Measurements from ENCODE around the gene WNK2. TPM values are rescaled to one million over a fixed set of nuclear protein-coding genes. Genes with fewer than 3 reads are reported as not detected.

WNK2 gene
- total RNA-seq, 1 experiment from 2014 or later, result 0.02 TPM

GRCh38 chr9:93198838-93199625 lies 15.1 kb downstream of the WNK2 start:
- DNase-seq (ENCODE audit: low spot score), result no peak

- no peak for DNase-seq (ENCODE audit: low spot score)
Measured at GRCh38 chr9:93200449-93200742, 16.5 kb downstream of the WNK2 start.

GRCh38 chr9:93200989-93201334 lies 17.0 kb downstream of the WNK2 start:
- no peak for DNase-seq (ENCODE audit: low spot score)

GRCh38 chr9:93203026-93203717 lies 19.2 kb downstream of the WNK2 start:
- no peak for DNase-seq (ENCODE audit: low spot score)

GRCh38 chr9:93203718-93204469 lies 20.0 kb downstream of the WNK2 start:
- DNase-seq (ENCODE audit: low spot score), result no peak

- no peak for DNase-seq (ENCODE audit: low spot score)
Measured at GRCh38 chr9:93204470-93205043, 20.6 kb downstream of the WNK2 start.

- no peak for DNase-seq (ENCODE audit: low spot score)
Measured at GRCh38 chr9:93205045-93205768, 21.3 kb downstream of the WNK2 start.

GRCh38 chr9:93205896-93206575 lies 22.1 kb downstream of the WNK2 start:
- no peak for DNase-seq (ENCODE audit: low spot score)

GRCh38 chr9:93206576-93207155 lies 22.7 kb downstream of the WNK2 start:
- DNase-seq (ENCODE audit: low spot score), result no peak

GRCh38 chr9:93207326-93207814 lies 23.4 kb downstream of the WNK2 start:
- DNase-seq (ENCODE audit: low spot score), result no peak

- no peak for DNase-seq (ENCODE audit: low spot score)
Measured at GRCh38 chr9:93207860-93208734, 24.2 kb downstream of the WNK2 start.

- DNase-seq (ENCODE audit: low spot score), result no peak
Measured at GRCh38 chr9:93209097-93209496, 25.2 kb downstream of the WNK2 start.

GRCh38 chr9:93209576-93210323 lies 25.8 kb downstream of the WNK2 start:
- DNase-seq (ENCODE audit: low spot score), result no peak

GRCh38 chr9:93210324-93210973 lies 26.5 kb downstream of the WNK2 start:
- no peak for DNase-seq (ENCODE audit: low spot score)

GRCh38 chr9:93210974-93211653 lies 27.2 kb downstream of the WNK2 start:
- DNase-seq (ENCODE audit: low spot score), result no peak

- no peak for DNase-seq (ENCODE audit: low spot score)
Measured at GRCh38 chr9:93211654-93212001, 27.7 kb downstream of the WNK2 start.

- no peak for DNase-seq (ENCODE audit: low spot score)
Measured at GRCh38 chr9:93212409-93212808, 28.5 kb downstream of the WNK2 start.

GRCh38 chr9:93216073-93216365 lies 32.1 kb downstream of the WNK2 start:
- no peak for DNase-seq (ENCODE audit: low spot score)
